ENCODE results near the gene SNRPD3.
A peak's percentile ranks its signal among the peaks of the same experiment; 100 is the strongest.
"Not testable (repeated sequence)": the region's sequence is repeated elsewhere in the genome, so short reads cannot be mapped to it uniquely, and the experiment has no call there.

SNRPD3 gene

GRCh38 chr22:24529898-24530297, 25.9 kb upstream of the SNRPD3 start:
- no peak for DNase-seq (ENCODE audit: low read depth, low spot score)
- no peak overlapping the region for H3K4me3 ChIP-seq (ENCODE audit: low read length)

GRCh38 chr22:24530968-24531367, 24.8 kb upstream of the SNRPD3 start:
- not testable (repeated sequence) for DNase-seq (ENCODE audit: low read depth, low spot score); H3K4me3 ChIP-seq (ENCODE audit: low read length)

- no peak for DNase-seq (ENCODE audit: low read depth, low spot score)
- no peak overlapping the region for H3K4me3 ChIP-seq (ENCODE audit: low read length)
These were observed 23.7 kb upstream of the SNRPD3 start for GRCh38 chr22:24532075-24532474.

GRCh38 chr22:24535348-24535747, 20.5 kb upstream of the SNRPD3 start:
- H3K4me3 ChIP-seq (ENCODE audit: low read length): no peak overlapping the region
- no peak for DNase-seq (ENCODE audit: low read depth, low spot score)

GRCh38 chr22:24536089-24536488, 19.7 kb upstream of the SNRPD3 start:
- H3K4me3 ChIP-seq (ENCODE audit: low read length): no peak overlapping the region
- DNase-seq (ENCODE audit: low read depth, low spot score): no peak

- no peak for DNase-seq (ENCODE audit: low read depth, low spot score)
- no peak overlapping the region for H3K4me3 ChIP-seq (ENCODE audit: low read length)
These were observed 15.3 kb upstream of the SNRPD3 start for GRCh38 chr22:24540470-24540869.

GRCh38 chr22:24541681-24542515, 13.9 kb upstream of the SNRPD3 start:
- no peak overlapping the region for H3K4me3 ChIP-seq (ENCODE audit: low read length)
- DNase-seq (ENCODE audit: low read depth, low spot score): no peak

GRCh38 chr22:24542641-24543040, 13.2 kb upstream of the SNRPD3 start:
- no peak for DNase-seq (ENCODE audit: low read depth, low spot score)
- no peak overlapping the region for H3K4me3 ChIP-seq (ENCODE audit: low read length)

- H3K4me3 ChIP-seq (ENCODE audit: low read length): no peak overlapping the region
- no peak for DNase-seq (ENCODE audit: low read depth, low spot score)
These were observed 12.6 kb upstream of the SNRPD3 start for GRCh38 chr22:24543185-24543601.

- H3K4me3 ChIP-seq (ENCODE audit: low read length): no peak overlapping the region
- no peak for DNase-seq (ENCODE audit: low read depth, low spot score)
These were observed 12.0 kb upstream of the SNRPD3 start for GRCh38 chr22:24543679-24544243.

- DNase-seq (ENCODE audit: low read depth, low spot score): no peak
These were observed 7.0 kb upstream of the SNRPD3 start for GRCh38 chr22:24548812-24549211.

GRCh38 chr22:24550028-24550901, 5.5 kb upstream of the SNRPD3 start:
- DNase-seq (ENCODE audit: low read depth, low spot score): no peak
- H3K4me3 ChIP-seq (ENCODE audit: low read length): no peak overlapping the region

More at GRCh38 chr22:24548812-24549211, 7.0 kb upstream of the SNRPD3 start:
- H3K4me3 ChIP-seq (ENCODE audit: low read length): no peak overlapping the region

GRCh38 chr22:24550902-24551435, 4.8 kb upstream of the SNRPD3 start:
- no peak for DNase-seq (ENCODE audit: low read depth, low spot score)
- H3K4me3 ChIP-seq (ENCODE audit: low read length): no peak overlapping the region

GRCh38 chr22:24552503-24553286, 3.1 kb upstream of the SNRPD3 start:
- DNase-seq (ENCODE audit: low read depth, low spot score); H3K4me3 ChIP-seq (ENCODE audit: low read length): not testable (repeated sequence)

GRCh38 chr22:24553597-24554312, 2.0 kb upstream of the SNRPD3 start:
- no peak for DNase-seq (ENCODE audit: low read depth, low spot score)
- peak overlapping the region; percentile 91 for H3K4me3 ChIP-seq (ENCODE audit: low read length)

- peak within 1 kb of the TSS; percentile 91 for H3K4me3 ChIP-seq (ENCODE audit: low read length)
- DNase-seq (ENCODE audit: low read depth, low spot score): no peak
These were observed 1.3 kb upstream of the SNRPD3 start, which contains the start of gene GUCD1 for GRCh38 chr22:24554313-24555164. Gene GUCD1, minus strand, starts transcription at chr22:24555138. Its CDS starts 147 bp downstream, at chr22:24554991.

- H3K4me3 ChIP-seq (ENCODE audit: low read length): no peak overlapping the region
- DNase-seq (ENCODE audit: low read depth, low spot score): no peak
These were observed 3.7 kb downstream of the SNRPD3 start for GRCh38 chr22:24559471-24559870.
